ENCODE data around the gene DDX39A. TPM values are rescaled to one million over a fixed set of nuclear protein-coding genes. Genes with fewer than 3 reads are reported as not detected.

The DDX39A gene
- total RNA-seq, 1 donor = 60.6 TPM

DNA sequence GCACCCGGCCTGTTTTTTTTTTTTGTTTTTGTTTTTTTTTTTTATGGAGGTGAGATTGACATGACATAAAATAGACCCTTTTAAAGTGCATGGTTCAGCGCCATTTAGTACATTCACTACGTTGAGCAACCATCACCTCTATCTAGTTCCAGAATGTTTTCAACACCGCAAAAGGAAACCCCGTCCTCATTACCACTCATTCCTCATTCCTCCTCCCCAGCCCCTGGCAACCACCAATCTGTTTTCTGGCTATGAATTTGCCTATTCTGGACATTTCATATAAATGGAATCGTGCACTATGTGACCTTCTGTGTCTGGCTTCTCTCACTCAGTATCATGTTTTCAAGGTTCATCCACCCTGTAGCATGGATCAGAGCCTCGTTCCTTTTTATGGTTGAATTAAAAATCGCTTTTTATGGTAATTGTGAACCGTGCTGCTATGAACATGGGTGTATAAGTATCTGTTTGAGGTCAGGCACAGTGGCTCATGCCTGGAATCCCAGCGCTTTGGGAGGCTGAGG, 47.8 kb downstream of the DDX39A start:
- no peak for DNase-seq (ENCODE audit: low read depth)
- H3K4me3 ChIP-seq (ENCODE audit: low read depth, low read length) = no peak overlapping the region
- TF ChIP-seq, protein P1, sequence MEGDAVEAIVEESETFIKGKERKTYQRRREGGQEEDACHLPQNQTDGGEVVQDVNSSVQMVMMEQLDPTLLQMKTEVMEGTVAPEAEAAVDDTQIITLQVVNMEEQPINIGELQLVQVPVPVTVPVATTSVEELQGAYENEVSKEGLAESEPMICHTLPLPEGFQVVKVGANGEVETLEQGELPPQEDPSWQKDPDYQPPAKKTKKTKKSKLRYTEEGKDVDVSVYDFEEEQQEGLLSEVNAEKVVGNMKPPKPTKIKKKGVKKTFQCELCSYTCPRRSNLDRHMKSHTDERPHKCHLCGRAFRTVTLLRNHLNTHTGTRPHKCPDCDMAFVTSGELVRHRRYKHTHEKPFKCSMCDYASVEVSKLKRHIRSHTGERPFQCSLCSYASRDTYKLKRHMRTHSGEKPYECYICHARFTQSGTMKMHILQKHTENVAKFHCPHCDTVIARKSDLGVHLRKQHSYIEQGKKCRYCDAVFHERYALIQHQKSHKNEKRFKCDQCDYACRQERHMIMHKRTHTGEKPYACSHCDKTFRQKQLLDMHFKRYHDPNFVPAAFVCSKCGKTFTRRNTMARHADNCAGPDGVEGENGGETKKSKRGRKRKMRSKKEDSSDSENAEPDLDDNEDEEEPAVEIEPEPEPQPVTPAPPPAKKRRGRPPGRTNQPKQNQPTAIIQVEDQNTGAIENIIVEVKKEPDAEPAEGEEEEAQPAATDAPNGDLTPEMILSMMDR (IDR thresholded peaks at IDR 0.05; ENCODE audit: insufficient read depth, low read length) = no peak

DNA sequence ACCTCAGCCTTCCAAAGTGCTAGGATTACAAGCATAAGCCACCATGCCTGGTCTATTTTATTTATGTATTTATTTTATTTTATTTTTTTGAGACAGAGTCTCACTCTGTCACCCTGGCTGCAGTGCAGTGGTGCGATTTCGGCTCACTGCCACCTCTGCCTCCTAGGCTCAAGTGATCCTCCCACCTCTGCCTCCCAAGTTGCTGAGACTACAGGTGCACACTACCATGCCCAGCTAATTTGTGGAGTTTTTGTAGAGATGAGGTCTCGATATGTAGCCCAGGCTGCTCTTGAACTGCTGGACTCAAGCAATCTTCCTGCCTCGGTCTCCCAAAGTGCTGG, 48.2 kb downstream of the DDX39A start:
- no peak for DNase-seq (ENCODE audit: low read depth)
- H3K4me3 ChIP-seq (ENCODE audit: low read depth, low read length) = no peak overlapping the region
- TF ChIP-seq, protein P1 (IDR thresholded peaks at IDR 0.05; ENCODE audit: insufficient read depth, low read length) = no peak

DNA sequence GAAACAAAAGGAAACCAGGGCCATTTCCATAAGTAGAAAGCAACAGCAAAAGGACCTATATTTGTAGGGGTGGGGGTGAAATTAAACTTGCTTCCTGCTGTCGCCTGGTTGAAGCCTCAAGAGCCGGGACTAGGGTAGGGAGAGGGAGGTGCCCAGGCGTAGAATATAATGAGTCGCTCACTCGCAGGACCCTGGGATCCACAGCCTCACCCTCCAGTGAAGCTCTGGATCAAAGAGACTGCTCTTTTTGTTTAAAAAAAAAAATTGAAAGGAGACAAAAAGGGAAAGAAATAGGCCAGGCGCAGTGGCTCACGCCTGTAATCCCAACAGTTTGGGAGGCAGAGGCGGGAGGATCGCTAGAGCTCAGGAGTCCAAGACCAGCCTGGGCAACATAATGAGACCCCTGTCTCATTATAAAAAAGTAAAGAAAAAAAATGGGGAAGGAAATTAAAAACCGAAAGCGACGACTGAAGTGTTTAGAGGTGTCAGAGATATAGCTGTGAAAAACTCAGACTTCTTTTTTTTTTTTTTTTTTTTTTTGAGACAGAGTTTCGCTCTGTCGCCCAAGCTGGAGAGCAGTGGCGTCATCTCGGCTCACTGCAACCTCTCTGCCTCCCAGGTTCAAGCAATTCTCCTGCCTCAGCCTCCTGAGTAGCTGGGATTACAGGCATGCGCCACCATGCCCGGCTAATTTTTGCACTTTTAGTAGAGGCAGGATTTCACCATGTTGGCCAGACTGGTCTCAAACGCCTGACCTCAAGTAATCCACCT, 48.8 kb downstream of the DDX39A start:
- TF ChIP-seq, protein P1 (IDR thresholded peaks at IDR 0.05; ENCODE audit: insufficient read depth, low read length) = no peak
- no peak overlapping the region for H3K4me3 ChIP-seq (ENCODE audit: low read depth, low read length)
- DNase-seq (ENCODE audit: low read depth) = no peak

DNA sequence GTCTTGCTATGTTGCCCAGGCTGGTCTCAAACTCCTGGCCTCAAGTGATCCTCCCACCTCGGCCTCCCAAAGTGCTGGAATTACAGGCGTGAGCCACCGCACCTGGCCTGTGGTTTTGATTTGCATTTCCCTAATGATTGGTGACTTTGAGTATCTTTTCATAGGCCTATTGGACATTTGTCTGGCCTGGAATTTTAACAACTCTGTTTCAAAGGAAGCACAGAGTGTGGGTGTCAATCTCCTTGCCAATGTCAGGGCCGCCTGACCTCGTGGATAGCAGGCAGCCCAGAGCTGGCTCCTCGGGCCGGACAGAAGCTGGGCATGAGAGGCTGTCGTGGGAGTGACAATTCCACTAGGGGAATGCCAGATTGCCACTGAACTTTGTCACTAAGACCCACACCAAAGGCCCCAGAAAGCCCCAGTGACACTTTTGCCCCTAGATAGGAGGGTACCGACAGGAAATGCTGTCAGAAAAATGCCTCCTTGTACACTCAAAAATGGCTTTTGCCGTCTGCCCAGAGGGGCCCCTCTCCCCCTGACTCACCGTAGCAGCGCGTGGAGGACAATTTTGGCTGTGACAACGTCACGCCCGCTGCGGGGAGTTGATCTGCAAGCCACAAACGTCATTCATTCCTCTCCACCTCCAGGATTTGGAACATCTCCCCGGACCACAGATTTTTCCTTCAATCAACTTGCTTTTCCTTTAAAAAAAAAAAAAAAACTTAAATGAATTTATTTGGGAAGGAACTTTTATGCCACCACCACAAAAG, 49.6 kb downstream of the DDX39A start:
- no peak overlapping the region for H3K4me3 ChIP-seq (ENCODE audit: low read depth, low read length)
- TF ChIP-seq, protein P1 (IDR thresholded peaks at IDR 0.05; ENCODE audit: insufficient read depth, low read length) = no peak
- peak; percentile 21 for DNase-seq (ENCODE audit: low read depth)

DNA sequence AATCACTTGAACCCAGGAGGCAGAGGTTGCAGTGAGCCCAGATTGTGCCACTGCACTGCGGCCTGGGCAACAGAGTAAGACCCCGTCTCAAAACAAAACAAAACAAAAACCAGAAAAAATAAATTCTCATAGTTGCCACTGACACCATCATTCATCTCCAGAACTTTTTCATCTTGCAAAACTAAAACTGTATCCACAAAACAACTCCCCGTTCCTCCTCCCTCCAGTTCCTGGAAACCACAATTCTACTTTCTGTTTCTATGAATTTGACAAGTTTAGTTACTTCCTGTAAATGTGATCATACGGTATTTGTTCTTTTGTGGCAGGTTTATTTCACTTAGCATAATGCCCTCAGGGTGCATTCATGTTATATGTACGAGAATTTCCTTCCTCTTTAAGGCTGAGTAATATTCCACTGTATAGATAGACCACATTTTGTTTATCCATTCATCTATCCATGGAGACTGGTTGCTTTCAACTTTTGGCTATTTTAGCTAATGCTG, 51.1 kb downstream of the DDX39A start:
- H3K4me3 ChIP-seq (ENCODE audit: low read depth, low read length) = no peak overlapping the region
- TF ChIP-seq, protein P1 (IDR thresholded peaks at IDR 0.05; ENCODE audit: insufficient read depth, low read length) = no peak
- no peak for DNase-seq (ENCODE audit: low read depth)

DNA sequence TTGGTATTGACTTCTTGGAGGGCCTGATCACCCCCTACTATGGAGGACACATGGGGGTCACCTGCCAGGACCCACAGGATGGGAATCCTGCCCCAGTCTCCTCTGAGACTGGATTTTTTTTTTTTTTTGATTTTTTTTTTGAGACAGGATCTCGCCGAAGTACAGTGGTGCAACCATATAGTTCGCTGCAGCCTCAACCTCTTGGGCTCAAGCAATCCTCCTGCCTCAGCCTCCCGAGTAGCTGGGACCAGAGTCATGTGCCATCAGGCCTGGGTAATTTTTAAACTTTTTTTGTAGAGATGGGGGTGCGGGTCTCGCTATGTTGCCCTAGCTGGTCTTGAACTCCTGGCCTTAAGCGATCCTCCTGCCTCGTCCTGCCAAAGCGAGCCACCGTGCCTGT, 52.1 kb downstream of the DDX39A start:
- H3K4me3 ChIP-seq (ENCODE audit: low read depth, low read length) = no peak overlapping the region
- TF ChIP-seq, protein P1 (IDR thresholded peaks at IDR 0.05; ENCODE audit: insufficient read depth, low read length) = no peak
- no peak for DNase-seq (ENCODE audit: low read depth)

Measured in fibroblast of the aortic adventitia (primary cell).